Measurements from ENCODE around the gene FYN.

GRCh38 chr6:111610548-111611172 is 262.6 kb downstream of the FYN start:
- TF ChIP-seq MAX (IDR thresholded peaks at IDR 0.05) (peak; percentile 44; the same call in 1 of the 2 replicates), CTCF (CRISPR knock-in tag; IDR thresholded peaks at IDR 0.05) (no peak), TBX3 (IDR thresholded peaks at IDR 0.05; ENCODE audit: borderline replicate concordance) (no peak), ZBTB14 (CRISPR knock-in tag; IDR thresholded peaks at IDR 0.05) (no peak), ZNF878 (CRISPR knock-in tag; IDR thresholded peaks at IDR 0.05) (peak; percentile 81), ZFP36 (IDR thresholded peaks at IDR 0.05; ENCODE audit: borderline replicate concordance, low read depth, low read length, partially characterized antibody) (no peak), ZBTB49 (CRISPR knock-in tag; IDR thresholded peaks at IDR 0.05; ENCODE audit: borderline replicate concordance) (peak; percentile 75; the same call in 1 of the 2 replicates)

Measured in HepG2 (cell line).